ENCODE data around the gene PTPN23. TPM values are rescaled to one million over a fixed set of nuclear protein-coding genes. Genes with fewer than 3 reads are reported as not detected.

The PTPN23 gene
- total and polyA plus RNA-seq, 4 experiments from 2014 or later = 0.46 to 53.9 (median 27.2) TPM

- Histone ChIP-seq H3K4me3 (ENCODE audit: low read length in 2 of 2) (no peak overlapping the region), H3K27me3 (ENCODE audit: insufficient read depth, low read length) (no peaks in the 10 kb centered on the region), H3K9me3 (ENCODE audit: control insufficient read depth in 1 of 2, low read length in 2 of 2) (no peaks in the 10 kb centered on the region), H3K36me3 (ENCODE audit: insufficient read depth, low read length) (peaks cover 53% of the 10 kb centered on the region), H3K27ac (ENCODE audit: low read depth, low read length) (no peak overlapping the region), H3K4me1 (ENCODE audit: insufficient read depth, low read length) (no peaks in the 10 kb centered on the region)
- Mint-ChIP-seq H3K4me1 (peaks cover 0 to 9% (median 2%) of the 10 kb centered on the region in 4 donors), H3K27ac (peak overlapping the region in 6 of 7 donors; percentile 10 to 83 (median 48)), H3K27me3 (no peaks in the 10 kb centered on the region), H3K4me3 (no peak overlapping the region), H3K36me3 (peaks cover 39 to 73% of the 10 kb centered on the region in 2 donors), H3K9me3 (no peaks in the 10 kb centered on the region)
- ChIA-PET POLR2A (ENCODE audit: partially characterized antibody) (no interaction called here), CTCF (ENCODE audit: partially characterized antibody) (interaction anchor here (1.7 kb wide), 1 partner anchor 9 kb away, joined by 7 read pairs; no protein-coding TSS in a partner anchor)
- no peak for DNase-seq
- intact Hi-C loops (cut with micrococcal nuclease) = no loop called here
Observed at GRCh38 chr3:47429476-47430270, 48.9 kb downstream of the PTPN23 start.

GRCh38 chr3:47430606-47431005, 49.8 kb downstream of the PTPN23 start:
- CTCF ChIA-PET (ENCODE audit: partially characterized antibody) = interaction anchor here (1.7 kb wide), 1 partner anchor 10 kb away, joined by 7 read pairs; no protein-coding TSS in a partner anchor
- peaks cover 53% of the 10 kb centered on the region for H3K36me3 ChIP-seq (ENCODE audit: insufficient read depth, low read length)
- H3K27ac ChIP-seq (ENCODE audit: low read depth, low read length) = no peak overlapping the region
- peaks cover 38 to 70% of the 10 kb centered on the region in 2 donors for H3K36me3 Mint-ChIP-seq
- no peaks in the 10 kb centered on the region for H3K4me1 ChIP-seq (ENCODE audit: insufficient read depth, low read length)
- no peaks in the 10 kb centered on the region for H3K9me3 ChIP-seq (ENCODE audit: control insufficient read depth in 1 of 2, low read length in 2 of 2)
- H3K9me3 Mint-ChIP-seq = no peaks in the 10 kb centered on the region
- no peak overlapping the region for H3K4me3 ChIP-seq (ENCODE audit: low read length in 2 of 2)
- POLR2A ChIA-PET (ENCODE audit: partially characterized antibody) = no interaction called here
- no peaks in the 10 kb centered on the region for H3K27me3 Mint-ChIP-seq
- intact Hi-C loops (cut with micrococcal nuclease) = no loop called here
- no peak overlapping the region for H3K4me3 Mint-ChIP-seq
- H3K4me1 Mint-ChIP-seq = peaks cover 0 to 9% (median 2%) of the 10 kb centered on the region in 4 donors
- peak overlapping the region in 5 of 7 donors; percentile 10 to 82 (median 59) for H3K27ac Mint-ChIP-seq
- no peak for DNase-seq
- H3K27me3 ChIP-seq (ENCODE audit: insufficient read depth, low read length) = no peaks in the 10 kb centered on the region

GRCh38 chr3:47431225-47431624, 50.4 kb downstream of the PTPN23 start:
- peaks cover 53% of the 10 kb centered on the region for H3K36me3 ChIP-seq (ENCODE audit: insufficient read depth, low read length)
- H3K4me1 ChIP-seq (ENCODE audit: insufficient read depth, low read length) = no peaks in the 10 kb centered on the region
- intact Hi-C loops (cut with micrococcal nuclease) = no loop called here
- H3K27ac ChIP-seq (ENCODE audit: low read depth, low read length) = no peak overlapping the region
- H3K27ac Mint-ChIP-seq = peak overlapping the region in 1 of 7 donors; percentile 41
- H3K4me3 ChIP-seq (ENCODE audit: low read length in 2 of 2) = no peak overlapping the region
- CTCF ChIA-PET (ENCODE audit: partially characterized antibody) = no interaction called here
- POLR2A ChIA-PET (ENCODE audit: partially characterized antibody) = no interaction called here
- H3K4me3 Mint-ChIP-seq = no peak overlapping the region
- peaks cover 0 to 9% (median 2%) of the 10 kb centered on the region in 4 donors for H3K4me1 Mint-ChIP-seq
- no peaks in the 10 kb centered on the region for H3K27me3 Mint-ChIP-seq
- H3K9me3 Mint-ChIP-seq = no peaks in the 10 kb centered on the region
- H3K9me3 ChIP-seq (ENCODE audit: control insufficient read depth in 1 of 2, low read length in 2 of 2) = no peaks in the 10 kb centered on the region
- no peaks in the 10 kb centered on the region for H3K27me3 ChIP-seq (ENCODE audit: insufficient read depth, low read length)
- no peak for DNase-seq
- H3K36me3 Mint-ChIP-seq = peaks cover 38 to 69% of the 10 kb centered on the region in 2 donors

DNA sequence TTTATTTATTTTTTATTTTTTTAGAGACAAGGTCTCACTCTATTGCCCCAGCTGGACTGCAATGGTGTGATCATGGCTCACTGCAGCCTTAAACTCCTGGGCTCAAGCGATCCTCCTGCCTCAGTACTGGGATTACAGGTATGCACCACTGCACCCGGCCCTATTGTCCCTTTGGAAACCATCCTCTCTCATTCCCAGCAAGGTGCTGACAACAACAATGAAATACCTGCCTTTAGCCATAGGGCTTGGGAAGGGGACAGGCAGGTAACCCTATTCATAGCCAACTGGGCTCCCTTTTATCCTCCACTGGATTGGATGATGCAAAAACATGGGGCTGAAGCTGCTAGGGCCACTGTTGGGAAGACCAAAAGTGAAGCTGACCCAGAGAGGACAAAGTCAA, 51.9 kb downstream of the PTPN23 start:
- ChIA-PET CTCF (ENCODE audit: partially characterized antibody) (no interaction called here), POLR2A (ENCODE audit: partially characterized antibody) (no interaction called here)
- H3K36me3 Mint-ChIP-seq = peaks cover 38 to 69% of the 10 kb centered on the region in 2 donors

DNA sequence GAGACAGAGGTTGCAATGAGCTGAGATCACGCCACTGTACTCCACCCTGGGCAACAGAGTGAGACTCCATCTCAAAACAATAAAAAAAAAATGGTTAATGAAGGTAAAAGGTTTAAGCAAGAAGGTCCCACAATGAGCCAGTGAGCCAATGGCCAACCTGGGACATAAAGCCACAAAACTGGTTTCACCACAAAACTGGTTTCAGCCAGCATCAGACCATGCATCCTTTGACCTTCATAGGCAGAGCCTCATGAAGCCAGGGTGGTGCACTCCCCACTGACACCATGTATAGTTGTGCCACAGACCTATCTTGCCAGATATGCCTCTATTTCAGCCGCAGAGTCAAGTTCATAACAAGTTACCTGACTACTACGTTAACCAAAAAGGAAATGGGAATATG, 53.0 kb downstream of the PTPN23 start:
- no peak overlapping the region for H3K27ac Mint-ChIP-seq
- H3K36me3 Mint-ChIP-seq = peaks cover 43 to 67% of the 10 kb centered on the region in 2 donors
- H3K36me3 ChIP-seq (ENCODE audit: insufficient read depth, low read length) = peaks cover 39% of the 10 kb centered on the region

More for the DNA sequence above, 51.9 kb downstream of the PTPN23 start:
- Histone ChIP-seq H3K27me3 (ENCODE audit: insufficient read depth, low read length) (no peaks in the 10 kb centered on the region), H3K4me1 (ENCODE audit: insufficient read depth, low read length) (no peaks in the 10 kb centered on the region), H3K4me3 (ENCODE audit: low read length in 2 of 2) (no peak overlapping the region), H3K36me3 (ENCODE audit: insufficient read depth, low read length) (peaks cover 44% of the 10 kb centered on the region), H3K9me3 (ENCODE audit: control insufficient read depth in 1 of 2, low read length in 2 of 2) (no peaks in the 10 kb centered on the region), H3K27ac (ENCODE audit: low read depth, low read length) (no peak overlapping the region)
- Mint-ChIP-seq H3K27me3 (no peaks in the 10 kb centered on the region), H3K4me1 (peaks cover 0 to 9% (median 2%) of the 10 kb centered on the region in 4 donors), H3K4me3 (no peak overlapping the region), H3K27ac (no peak overlapping the region), H3K9me3 (no peaks in the 10 kb centered on the region)
- no peak for DNase-seq
- intact Hi-C loops (cut with micrococcal nuclease) = no loop called here

GRCh38 chr3:47434849-47435248, 54.0 kb downstream of the PTPN23 start:
- POLR2A ChIA-PET (ENCODE audit: partially characterized antibody) = no interaction called here
- peaks cover 41% of the 10 kb centered on the region for H3K36me3 ChIP-seq (ENCODE audit: insufficient read depth, low read length)

More for the DNA sequence above, 53.0 kb downstream of the PTPN23 start:
- no peaks in the 10 kb centered on the region for H3K27me3 Mint-ChIP-seq
- no peaks in the 10 kb centered on the region for H3K9me3 ChIP-seq (ENCODE audit: control insufficient read depth in 1 of 2, low read length in 2 of 2)
- POLR2A ChIA-PET (ENCODE audit: partially characterized antibody) = no interaction called here
- H3K4me1 ChIP-seq (ENCODE audit: insufficient read depth, low read length) = no peaks in the 10 kb centered on the region
- no peaks in the 10 kb centered on the region for H3K9me3 Mint-ChIP-seq
- intact Hi-C loops (cut with micrococcal nuclease) = no loop called here
- DNase-seq = no peak
- no peak overlapping the region for H3K4me3 ChIP-seq (ENCODE audit: low read length in 2 of 2)
- CTCF ChIA-PET (ENCODE audit: partially characterized antibody) = interaction anchor here (1.1 to 1.4 kb wide), 2 partner anchors 12 to 13 kb away, joined by 3 to 6 read pairs; no protein-coding TSS in a partner anchor
- no peak overlapping the region for H3K4me3 Mint-ChIP-seq
- H3K27me3 ChIP-seq (ENCODE audit: insufficient read depth, low read length) = no peaks in the 10 kb centered on the region
- H3K27ac ChIP-seq (ENCODE audit: low read depth, low read length) = no peak overlapping the region
- peaks cover 0 to 10% (median 2%) of the 10 kb centered on the region in 4 donors for H3K4me1 Mint-ChIP-seq

GRCh38 chr3:47436180-47436579, 55.4 kb downstream of the PTPN23 start:
- H3K4me3 ChIP-seq (ENCODE audit: low read length in 2 of 2) = no peak overlapping the region
- no peaks in the 10 kb centered on the region for H3K4me1 ChIP-seq (ENCODE audit: insufficient read depth, low read length)
- no peak for DNase-seq
- peaks cover 37% of the 10 kb centered on the region for H3K36me3 ChIP-seq (ENCODE audit: insufficient read depth, low read length)
- H3K27ac ChIP-seq (ENCODE audit: low read depth, low read length) = no peak overlapping the region
- peaks cover 0 to 5% (median 0%) of the 10 kb centered on the region in 4 donors for H3K4me1 Mint-ChIP-seq
- H3K27me3 ChIP-seq (ENCODE audit: insufficient read depth, low read length) = no peaks in the 10 kb centered on the region
- ChIA-PET CTCF (ENCODE audit: partially characterized antibody) (no interaction called here), POLR2A (ENCODE audit: partially characterized antibody) (no interaction called here)
- peaks cover 39 to 63% of the 10 kb centered on the region in 2 donors for H3K36me3 Mint-ChIP-seq
- H3K9me3 Mint-ChIP-seq = no peaks in the 10 kb centered on the region
- H3K27ac Mint-ChIP-seq = peak overlapping the region in 1 of 7 donors; percentile 13
- no peaks in the 10 kb centered on the region for H3K27me3 Mint-ChIP-seq
- H3K4me3 Mint-ChIP-seq = no peak overlapping the region
- intact Hi-C loops (cut with micrococcal nuclease) = no loop called here
- H3K9me3 ChIP-seq (ENCODE audit: control insufficient read depth in 1 of 2, low read length in 2 of 2) = no peaks in the 10 kb centered on the region

More at GRCh38 chr3:47434849-47435248, 54.0 kb downstream of the PTPN23 start:
- peak overlapping the region in 1 of 7 donors; percentile 42 for H3K27ac Mint-ChIP-seq
- CTCF ChIA-PET (ENCODE audit: partially characterized antibody) = interaction anchor here (0.8 kb wide), 1 partner anchor 41 kb away, joined by 3 read pairs; the partner anchor contains the start of gene SCAP
- H3K9me3 ChIP-seq (ENCODE audit: control insufficient read depth in 1 of 2, low read length in 2 of 2) = no peaks in the 10 kb centered on the region
- no peak overlapping the region for H3K4me3 ChIP-seq (ENCODE audit: low read length in 2 of 2)
- no peak overlapping the region for H3K4me3 Mint-ChIP-seq
- H3K27ac ChIP-seq (ENCODE audit: low read depth, low read length) = no peak overlapping the region
- no peaks in the 10 kb centered on the region for H3K4me1 ChIP-seq (ENCODE audit: insufficient read depth, low read length)
- H3K9me3 Mint-ChIP-seq = no peaks in the 10 kb centered on the region
- intact Hi-C loops (cut with micrococcal nuclease) = no loop called here
- no peak for DNase-seq
- H3K4me1 Mint-ChIP-seq = peaks cover 0 to 10% (median 2%) of the 10 kb centered on the region in 4 donors
- no peaks in the 10 kb centered on the region for H3K27me3 Mint-ChIP-seq
- no peaks in the 10 kb centered on the region for H3K27me3 ChIP-seq (ENCODE audit: insufficient read depth, low read length)
- peaks cover 44 to 67% of the 10 kb centered on the region in 2 donors for H3K36me3 Mint-ChIP-seq
